ENCODE measurements around the gene NBEAL2.
A peak's percentile ranks its signal among the peaks of the same experiment; 100 is the strongest.

The NBEAL2 gene, protein sequence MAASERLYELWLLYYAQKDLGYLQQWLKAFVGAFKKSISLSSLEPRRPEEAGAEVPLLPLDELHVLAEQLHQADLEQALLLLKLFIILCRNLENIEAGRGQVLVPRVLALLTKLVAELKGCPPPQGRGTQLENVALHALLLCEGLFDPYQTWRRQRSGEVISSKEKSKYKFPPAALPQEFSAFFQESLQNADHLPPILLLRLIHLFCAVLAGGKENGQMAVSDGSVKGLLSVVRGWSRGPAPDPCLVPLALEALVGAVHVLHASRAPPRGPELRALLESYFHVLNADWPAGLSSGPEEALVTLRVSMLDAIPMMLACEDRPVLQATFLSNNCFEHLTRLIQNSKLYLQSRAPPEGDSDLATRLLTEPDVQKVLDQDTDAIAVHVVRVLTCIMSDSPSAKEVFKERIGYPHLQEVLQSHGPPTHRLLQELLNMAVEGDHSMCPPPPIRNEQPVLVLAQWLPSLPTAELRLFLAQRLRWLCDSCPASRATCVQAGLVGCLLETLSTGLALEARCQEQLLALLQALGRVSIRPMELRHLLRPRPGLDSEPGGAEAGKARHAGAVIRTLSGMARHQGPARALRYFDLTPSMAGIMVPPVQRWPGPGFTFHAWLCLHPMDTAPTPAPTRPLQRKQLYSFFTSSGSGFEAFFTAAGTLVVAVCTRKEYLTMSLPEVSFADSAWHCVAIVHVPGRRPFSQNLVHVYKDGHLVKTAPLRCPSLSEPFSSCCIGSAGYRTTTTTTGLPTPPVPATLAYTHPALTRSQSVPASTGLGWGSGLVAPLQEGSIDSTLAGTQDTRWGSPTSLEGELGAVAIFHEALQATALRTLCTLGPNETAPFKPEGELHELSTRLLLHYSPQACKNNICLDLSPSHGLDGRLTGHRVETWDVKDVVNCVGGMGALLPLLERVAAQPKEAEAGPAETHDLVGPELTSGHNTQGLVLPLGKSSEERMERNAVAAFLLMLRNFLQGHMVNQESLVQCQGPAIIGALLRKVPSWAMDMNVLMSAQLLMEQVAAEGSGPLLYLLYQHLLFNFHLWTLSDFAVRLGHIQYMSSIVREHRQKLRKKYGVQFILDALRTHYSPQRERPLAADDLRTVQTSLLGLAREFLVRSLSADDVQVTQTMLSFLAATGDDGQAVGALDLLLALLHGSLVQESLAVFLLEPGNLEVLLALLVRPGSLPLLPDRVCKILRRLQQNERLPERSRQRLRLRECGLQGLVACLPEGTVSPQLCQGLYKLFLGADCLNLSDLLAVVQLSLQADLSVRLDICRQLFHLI (N-terminal part only)

DNA sequence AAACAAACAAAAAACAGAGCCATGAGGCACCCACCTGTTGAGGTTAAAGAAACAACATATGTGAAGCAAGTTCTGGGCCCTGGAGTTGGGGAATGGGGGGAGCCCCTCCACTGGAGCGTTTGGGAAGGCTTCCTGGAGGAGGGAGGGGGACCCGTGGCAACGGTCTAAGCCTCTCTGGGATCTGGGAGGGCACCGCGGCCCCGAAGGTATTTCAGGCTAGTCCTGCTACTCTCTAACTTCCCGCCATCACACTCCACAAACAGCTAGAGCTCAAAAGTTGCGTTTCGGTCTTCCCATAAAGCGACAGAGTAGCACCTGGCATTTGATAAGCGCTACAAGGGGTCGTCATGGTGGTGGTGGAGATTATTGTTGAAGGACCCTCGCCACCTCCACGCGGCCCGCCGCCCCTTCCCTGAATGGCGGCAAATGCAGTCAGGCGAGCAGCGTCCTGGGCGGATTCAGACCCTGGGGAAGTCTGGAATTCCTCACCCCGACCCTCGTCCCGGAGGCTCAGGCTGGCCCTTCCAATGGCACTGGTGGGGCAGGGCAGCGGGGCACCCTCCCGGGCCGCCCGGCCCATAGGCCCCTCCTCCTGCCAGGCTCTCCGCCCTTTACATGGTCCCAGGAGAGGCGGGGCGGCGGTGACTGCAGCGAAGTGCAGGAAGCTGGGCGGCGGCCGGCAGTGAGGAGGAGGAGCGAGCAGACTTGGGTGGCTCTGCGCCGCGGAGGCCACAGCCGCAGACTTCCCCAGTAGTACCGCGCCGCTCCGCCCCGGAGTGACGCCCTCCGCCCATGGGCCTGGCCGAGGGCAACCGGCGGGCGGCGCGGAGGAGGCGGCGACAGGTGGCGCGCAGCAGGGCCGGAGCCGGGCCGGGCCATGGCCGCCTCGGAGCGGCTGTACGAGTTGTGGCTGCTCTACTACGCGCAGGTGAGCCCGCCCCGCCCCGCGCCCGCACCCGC is at the start of gene NBEAL2:
Gene NBEAL2 (plus strand): TSS at position 682 of the 960 bp plus-strand sequence. CDS start 196 bp downstream, at position 878.
- FAIRE-seq, result peak; percentile 31

DNA sequence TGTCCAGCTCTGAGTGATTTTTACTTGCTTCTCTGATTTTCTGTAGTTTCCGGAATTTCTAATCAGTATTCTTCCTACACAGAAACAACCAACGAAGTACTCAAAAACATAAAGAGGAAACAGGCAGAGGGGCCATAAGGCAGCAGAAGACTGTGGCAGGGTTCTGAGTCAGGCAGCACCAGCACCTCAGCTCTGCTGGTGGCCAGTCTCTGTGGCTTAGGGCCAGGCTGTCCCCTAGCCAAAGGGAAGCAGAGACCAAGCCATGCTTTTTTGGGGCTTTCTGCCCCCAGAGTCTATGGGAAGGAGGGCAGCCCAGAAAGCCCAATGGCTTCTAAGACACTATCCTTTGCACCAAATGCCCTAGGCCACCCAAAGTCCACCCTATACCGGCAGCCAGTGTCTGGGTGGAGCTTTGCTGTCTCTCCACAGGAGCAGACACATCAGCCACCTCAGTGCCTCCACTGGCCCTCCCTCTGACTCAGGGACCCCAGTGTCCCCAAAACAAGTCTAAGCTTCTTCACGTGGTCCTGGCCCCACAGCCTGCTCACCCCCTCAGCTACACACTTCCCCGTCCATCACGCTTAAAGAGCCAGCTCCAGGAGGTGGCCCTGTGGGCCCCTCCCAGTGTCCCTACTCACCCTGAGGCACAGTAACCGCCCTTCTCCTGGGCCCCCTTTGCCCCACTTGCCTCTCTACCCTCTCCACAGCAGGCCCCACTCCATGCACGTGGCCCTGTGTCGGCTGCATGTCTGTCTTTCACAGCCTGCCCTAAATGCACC is 49.1 kb upstream of the NBEAL2 start:
- FAIRE-seq, result no peak

DNA sequence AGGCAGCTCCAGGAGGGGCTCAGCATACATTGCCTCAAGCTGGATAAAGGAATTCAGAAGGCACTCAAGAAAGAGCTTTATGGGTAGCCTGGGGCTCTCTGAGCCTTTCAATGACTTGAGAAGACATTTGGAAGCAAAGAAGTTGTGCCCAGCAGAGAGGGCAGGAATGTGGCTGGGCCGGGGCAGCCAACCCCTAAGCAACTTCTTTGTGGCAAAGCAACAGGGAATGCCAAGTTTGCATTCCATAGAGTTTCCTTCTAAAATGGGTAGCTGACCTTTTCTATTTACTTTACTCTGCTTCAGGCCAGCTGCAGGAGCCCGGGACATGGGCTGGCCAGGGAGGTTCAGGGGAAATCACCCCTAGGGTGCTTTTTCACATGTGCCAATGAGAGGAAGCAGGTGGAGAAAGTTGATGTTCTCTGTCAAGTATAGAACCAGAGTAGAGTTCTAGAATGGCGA is 48.5 kb upstream of the NBEAL2 start:
- FAIRE-seq, result no peak

DNA sequence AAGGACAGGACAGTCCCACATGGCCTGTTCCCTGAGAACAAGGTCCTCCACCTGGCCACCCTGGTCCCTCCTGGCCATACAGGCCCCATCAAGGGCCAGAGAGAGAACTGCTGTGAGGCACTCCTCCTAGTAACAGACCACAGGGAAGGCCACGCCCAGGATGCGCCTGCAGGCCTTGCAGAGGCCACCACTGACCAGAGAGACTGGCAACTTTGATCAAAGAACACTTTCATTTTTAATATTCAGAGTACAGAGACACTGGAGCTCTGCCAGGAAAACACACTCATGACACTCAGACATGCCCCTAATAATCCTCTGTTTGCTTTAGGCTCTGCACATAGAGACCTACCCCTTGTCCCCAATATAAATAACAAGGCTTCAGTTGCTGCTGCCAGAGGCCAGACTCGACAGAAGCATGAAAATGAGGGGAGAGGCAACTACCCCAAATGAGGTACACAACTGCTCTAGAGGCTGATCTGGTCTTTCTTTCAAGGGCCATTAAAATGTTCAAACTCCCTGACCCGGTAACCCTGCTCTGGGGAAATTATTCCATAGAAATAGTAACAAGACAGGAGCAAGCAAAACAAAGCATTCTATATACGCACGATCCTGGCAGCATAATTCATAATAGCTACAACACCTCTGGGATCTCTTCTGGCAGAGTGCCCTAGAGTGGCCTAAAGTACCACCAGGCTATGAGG is 47.7 kb upstream of the NBEAL2 start:
- no peak for FAIRE-seq

DNA sequence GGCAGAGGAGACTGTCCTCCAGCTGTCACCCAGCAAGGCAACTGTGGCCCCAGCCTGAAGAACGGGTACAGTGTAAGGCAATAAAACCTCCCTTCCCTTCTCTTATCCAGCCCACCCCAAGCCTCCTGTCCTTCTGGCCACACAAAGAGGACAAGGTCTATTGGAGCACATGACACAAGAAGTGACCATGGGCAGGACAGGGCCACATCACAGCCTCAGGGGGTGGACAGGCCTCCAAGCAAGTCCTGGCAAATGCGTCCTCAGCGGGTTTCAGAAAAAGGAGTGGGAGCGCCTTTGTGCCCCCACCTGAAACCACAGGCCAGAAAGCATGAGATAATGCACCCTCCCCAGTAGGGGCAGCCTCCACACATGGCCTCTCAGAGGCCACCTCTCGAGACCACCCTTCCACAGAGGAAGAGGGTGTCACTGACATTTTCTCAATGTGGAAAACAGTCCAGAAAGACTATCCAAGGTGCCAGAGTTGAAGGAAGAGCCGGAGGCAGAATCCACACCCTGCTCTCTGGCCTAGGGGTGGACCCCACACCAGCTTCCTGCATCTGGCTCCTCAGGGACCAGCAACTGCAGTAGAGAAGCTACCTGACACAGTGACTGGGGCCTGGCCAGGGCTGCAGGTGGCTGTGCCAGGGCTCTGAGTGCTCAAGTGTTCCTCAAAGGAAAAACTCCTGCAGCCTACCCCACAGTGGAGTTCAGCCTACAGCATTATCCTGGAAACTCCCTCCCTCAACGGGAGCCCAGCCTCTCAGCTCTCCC is 46.8 kb upstream of the NBEAL2 start:
- no peak for FAIRE-seq

DNA sequence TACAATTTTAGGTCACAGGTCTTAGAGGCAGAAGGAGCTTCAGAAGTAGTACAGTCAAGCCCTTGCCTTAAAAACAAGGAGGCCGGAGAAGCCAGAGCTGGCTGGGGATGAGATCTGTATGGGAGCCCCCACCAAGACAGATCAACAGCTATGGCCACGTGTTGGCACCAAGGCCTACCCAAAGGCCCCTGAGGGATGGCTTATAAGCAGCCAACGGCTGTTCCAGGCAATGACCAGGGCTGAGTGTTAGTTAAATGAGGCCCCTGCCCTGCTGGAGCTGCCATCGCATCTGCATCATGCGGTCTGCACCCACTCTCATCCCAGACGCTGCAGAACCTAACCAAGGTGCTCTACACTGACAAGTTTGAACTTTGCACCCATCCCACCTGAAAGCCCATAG is 46.2 kb upstream of the NBEAL2 start:
- FAIRE-seq, result no peak

DNA sequence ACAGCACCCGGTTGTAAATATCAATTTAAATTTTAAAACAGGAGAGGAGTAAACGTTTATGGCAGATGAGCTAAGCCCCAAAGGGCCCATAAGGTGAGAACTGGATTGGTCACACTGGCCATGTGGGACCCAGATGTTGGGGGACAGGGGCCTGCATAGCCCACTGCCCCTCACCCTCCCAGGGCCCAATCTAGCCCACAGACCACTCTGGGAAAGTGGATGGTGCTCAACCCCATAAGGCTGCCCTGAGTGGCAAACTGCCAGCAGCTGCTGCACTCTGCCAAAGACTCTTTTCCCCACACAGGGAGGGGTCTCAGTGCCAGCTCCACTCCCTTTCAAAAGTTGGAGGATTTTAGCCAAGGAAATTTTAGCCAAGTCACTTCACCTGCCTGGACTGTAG is 45.4 kb upstream of the NBEAL2 start:
- FAIRE-seq, result no peak

DNA sequence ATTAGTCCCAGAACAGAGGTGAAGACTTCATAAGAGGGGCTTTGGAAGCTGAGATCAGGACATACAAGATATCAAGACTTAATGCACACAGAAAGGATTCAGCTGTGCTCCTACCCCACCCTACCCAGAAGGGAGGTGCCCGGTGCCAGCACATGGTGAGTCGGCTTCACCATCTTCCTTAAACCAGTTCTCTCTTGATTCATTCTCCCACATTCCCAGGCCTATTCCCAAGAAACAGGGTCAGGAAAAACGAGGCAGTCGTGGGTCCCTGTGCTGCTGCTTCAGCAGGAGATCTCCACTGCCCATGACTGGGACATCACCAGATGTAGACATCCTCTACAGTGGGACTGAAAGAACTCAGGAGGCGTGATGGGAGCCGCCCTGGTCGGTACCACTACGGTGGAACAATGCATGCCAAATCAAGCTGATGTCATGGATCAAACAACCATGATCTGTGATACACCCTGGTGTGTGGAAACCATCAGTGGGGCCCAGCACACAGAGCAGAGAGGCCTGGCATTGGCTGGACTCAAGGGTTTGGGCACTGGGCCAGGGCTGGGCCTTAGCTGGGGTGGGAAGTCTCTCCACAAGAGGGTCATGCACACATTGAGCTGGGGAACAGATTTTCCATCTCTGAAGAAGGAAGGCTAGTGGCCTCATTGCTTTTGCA is 44.8 kb upstream of the NBEAL2 start:
- no peak for FAIRE-seq

DNA sequence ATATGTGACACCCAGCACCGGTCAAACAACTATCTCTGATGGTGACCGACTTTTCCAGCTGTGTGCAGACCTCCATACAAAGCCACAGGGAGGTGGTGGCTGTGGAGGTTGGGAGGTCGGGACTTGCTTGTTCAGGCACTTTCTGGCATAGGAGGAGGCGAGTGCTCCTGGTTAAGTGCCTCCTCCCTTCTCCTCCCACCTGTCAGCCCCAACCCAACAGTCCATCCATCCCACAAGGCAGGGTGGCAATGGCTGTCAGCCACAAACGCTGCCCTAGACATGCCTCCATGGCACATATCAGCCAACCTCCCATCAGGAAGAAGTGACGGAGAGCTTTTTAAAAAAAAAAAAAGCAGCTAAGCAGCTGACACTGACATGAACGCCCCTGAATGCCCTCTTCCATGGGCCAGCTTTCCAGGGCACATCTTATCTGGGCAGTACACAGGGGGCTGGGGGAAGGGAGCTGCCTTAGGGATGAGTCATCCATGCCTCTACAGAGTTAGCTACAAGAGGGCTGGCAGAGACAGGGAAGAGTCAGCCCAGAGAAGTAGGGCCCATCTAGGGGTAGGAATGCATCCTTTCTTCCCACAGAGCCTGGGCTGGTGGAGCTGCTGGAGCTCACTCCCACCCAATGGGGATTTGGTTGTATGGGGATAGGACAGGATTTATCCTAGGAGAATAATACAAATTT is 44.2 kb upstream of the NBEAL2 start:
- FAIRE-seq, result no peak

DNA sequence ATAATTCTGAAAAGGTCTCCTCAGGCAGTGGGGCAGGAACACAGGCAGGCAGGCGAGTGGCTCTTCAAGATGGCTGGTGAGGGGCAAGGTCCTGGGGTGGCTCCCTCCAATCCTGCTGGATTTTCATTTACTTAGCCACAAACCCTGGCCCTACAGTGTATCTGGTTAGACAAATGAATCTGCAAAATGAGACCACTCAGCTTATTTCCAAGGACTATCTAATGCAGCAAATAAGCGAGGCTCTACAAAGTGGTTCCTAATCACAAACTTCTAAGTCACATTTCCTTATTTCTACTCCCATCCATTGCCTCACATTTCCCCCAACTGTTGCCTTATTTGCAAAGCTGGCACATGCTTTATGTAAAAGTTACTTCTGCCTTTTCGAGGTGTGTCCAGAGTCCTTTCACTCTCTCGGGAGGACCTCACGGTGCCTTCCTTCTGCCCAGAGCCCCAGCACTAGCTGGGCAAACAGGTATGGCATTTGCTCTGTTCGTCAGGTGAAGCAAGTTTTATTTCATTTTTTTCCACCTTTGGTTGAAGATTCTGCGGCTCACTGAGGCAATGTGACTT is 43.4 kb upstream of the NBEAL2 start:
- FAIRE-seq, result no peak

DNA sequence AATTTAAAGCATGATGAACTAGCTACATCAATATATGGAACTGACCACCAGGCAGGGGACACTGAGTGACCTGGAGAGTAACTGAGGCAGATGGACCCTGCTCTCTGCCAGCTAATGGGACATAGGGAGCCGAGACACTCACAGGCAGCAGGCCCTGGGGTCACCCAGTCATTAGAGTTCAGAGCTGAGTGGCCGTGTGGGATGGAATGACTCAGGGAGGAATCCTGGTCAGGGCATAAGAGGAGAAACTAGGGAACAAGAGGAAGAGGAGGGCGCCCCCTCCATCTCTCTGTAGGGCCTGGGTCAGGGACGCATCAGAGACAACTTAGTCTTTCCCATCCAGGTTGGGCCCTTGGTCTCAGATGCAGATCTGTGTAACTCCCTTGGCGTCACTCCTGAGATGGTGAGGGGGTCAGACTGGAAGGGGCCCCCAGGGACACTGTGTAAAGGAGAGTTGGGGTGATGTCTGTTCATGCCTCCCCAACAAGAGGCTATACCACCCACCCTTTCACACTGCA is 42.7 kb upstream of the NBEAL2 start:
- no peak for FAIRE-seq

DNA sequence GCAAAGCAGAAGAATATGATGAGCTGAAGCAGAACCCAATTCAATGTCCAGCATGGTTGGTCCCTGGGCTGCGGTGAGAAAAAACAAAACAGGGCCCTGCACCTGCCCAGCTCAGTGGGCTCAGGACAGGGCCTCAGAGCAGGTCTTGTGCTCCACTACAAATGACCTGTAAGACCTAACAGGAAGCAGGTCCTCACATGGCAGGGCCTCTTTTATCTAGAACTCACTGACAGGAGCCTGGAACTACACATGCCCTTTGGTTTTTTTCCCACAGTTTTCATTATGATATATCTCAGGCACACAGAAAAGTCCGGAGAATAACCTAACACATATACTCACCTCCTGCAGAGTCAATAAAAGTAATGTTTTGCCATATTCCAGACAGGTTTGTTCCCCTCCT is 41.3 kb upstream of the NBEAL2 start:
- no peak for FAIRE-seq

DNA sequence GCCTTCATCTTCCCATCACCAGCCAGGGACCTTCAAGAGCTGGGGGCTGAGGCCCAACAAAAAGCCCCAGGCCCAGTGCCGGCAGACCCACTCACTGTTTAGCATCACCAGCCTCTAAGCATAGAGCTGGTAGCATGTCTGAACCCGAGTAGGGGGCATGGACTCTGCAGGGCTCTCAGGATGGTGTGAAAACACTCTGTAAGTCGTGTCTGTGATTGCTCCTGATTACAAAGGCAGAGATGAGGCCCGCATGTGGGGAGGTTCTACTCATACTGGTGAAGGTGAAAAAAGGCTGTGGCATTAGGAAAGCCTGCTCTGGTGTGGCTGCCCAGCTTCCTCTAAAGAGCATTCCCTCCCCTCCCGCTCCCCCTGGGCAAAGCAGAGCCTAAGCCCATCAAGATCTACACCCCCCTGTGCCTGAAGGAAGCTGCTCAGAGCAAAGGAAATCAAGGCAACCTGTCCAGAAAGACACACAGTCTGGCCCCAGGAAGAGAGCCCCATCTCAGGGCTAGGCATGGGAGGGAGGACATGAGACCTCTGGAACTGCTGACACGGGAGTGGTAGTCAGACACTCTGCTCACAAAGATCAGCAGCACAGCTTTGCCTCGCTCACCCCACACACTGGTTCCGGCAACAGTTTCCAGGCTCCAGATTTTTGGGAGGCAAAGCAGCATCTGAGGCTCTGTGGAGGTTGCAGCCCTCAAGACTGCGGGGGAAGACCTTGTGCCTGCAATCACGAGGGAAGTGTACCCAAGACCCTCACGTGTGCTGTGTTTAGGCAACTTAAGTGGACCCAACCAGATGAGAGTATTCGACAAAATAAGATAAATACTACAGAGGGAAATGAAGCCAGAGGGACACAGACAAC is 39.7 kb upstream of the NBEAL2 start:
- FAIRE-seq, result no peak

DNA sequence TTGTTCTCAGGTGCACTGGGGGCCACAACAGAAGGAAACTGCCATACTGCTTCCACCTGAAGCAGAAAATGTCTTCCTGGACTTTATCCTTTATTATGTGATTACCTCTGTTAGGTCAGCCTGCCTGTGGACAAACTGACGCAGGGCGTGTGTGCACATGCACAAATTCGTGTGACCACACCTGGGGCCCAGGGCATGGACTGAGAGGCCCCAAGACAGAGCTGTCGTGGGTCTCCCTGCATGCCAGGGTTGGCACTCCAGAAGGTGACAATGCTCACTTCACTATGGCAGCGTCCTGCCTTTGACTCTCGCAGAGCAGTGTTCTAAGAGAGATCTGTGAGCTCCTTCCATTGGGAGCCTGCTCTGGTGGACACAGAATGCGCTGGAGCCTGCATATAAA is 37.4 kb upstream of the NBEAL2 start:
- no peak for FAIRE-seq

DNA sequence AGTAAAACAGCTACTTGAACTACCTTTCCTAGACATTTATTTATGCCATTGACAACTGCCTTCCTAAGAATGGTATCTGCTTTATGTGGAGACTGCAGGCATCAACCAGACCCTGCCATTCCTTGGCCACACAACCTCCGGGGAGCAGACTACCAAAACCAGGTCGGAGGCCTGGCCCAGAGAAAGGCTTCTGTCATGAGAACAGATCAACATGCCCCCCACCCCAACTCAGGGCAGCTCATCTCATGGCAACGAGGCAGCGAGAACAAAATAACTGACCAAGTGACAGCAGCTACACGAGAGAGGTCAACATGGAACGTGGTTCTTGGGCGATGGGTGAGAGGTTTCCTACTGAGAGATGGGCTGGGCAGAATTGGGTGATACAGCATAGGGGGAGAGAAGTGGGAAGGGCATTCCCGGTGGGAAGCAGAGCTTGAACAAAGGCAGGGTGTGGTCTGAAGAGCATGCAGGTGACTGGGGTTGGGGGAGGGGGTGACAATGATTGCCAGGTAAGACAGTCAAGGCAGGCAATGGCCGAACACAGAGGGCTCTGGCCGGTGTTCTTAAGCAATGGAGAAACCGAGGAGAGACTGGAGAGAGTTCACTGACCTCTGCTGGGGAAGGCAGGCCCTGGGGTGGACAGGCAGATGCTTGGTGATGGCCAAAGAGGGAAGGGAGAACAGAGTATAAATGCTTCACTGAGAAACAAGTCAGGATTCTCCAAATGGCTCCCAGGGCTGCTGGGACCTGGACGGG is 36.8 kb upstream of the NBEAL2 start:
- no peak for FAIRE-seq

Data from endometrium (tissue), 2 donors.